GM21737 (cell line): ENCODE measurements around the gene CYP21A2.
"Not testable (repeated sequence)": the region's sequence is repeated elsewhere in the genome, so short reads cannot be mapped to it uniquely, and the experiment has no call there.

Source experiments
- ATAC-seq: cut with Tn5 transposase; IDR thresholded peaks from one replicate; pipeline ENCODE4 v1.9.1; 2021; ENCODE audit warnings: mild to moderate bottlenecking, moderate library complexity; ENCODE audit not compliant: unreplicated experiment

CYP21A2 gene

GRCh38 chr6:32050562-32050961, 12.3 kb downstream of the CYP21A2 start:
- no peak for ATAC-seq

GRCh38 chr6:32052626-32053025, 14.4 kb downstream of the CYP21A2 start:
- not testable (repeated sequence) for ATAC-seq

GRCh38 chr6:32053314-32053713, 15.1 kb downstream of the CYP21A2 start:
- not testable (repeated sequence) for ATAC-seq

GRCh38 chr6:32055756-32056155, 17.5 kb downstream of the CYP21A2 start:
- ATAC-seq = not testable (repeated sequence)

GRCh38 chr6:32056254-32056653, 18.0 kb downstream of the CYP21A2 start:
- ATAC-seq = no peak

- no peak for ATAC-seq
Observed at GRCh38 chr6:32057966-32058365, 19.8 kb downstream of the CYP21A2 start.

GRCh38 chr6:32058511-32058963, 20.3 kb downstream of the CYP21A2 start:
- ATAC-seq = no peak

- no peak for ATAC-seq
Observed at GRCh38 chr6:32060966-32061655, 22.9 kb downstream of the CYP21A2 start.

GRCh38 chr6:32064706-32065105, 26.5 kb downstream of the CYP21A2 start:
- ATAC-seq = no peak

- ATAC-seq = not testable (repeated sequence)
Observed at GRCh38 chr6:32067521-32067920, 29.3 kb downstream of the CYP21A2 start.

GRCh38 chr6:32068315-32068714, 30.1 kb downstream of the CYP21A2 start:
- ATAC-seq = not testable (repeated sequence)

GRCh38 chr6:32068867-32069266, 30.7 kb downstream of the CYP21A2 start:
- ATAC-seq = no peak

- no peak for ATAC-seq
Observed at GRCh38 chr6:32069460-32069859, 31.2 kb downstream of the CYP21A2 start.

GRCh38 chr6:32069878-32070515, 31.8 kb downstream of the CYP21A2 start:
- no peak for ATAC-seq

- no peak for ATAC-seq
Observed at GRCh38 chr6:32070814-32071543, 32.8 kb downstream of the CYP21A2 start.

- ATAC-seq = no peak
Observed at GRCh38 chr6:32073101-32073500, 34.9 kb downstream of the CYP21A2 start.

GRCh38 chr6:32073613-32074012, 35.4 kb downstream of the CYP21A2 start:
- ATAC-seq = no peak

- ATAC-seq = no peak
Observed at GRCh38 chr6:32074996-32075532, 36.8 kb downstream of the CYP21A2 start.

- no peak for ATAC-seq
Observed at GRCh38 chr6:32075781-32076180, 37.6 kb downstream of the CYP21A2 start.

GRCh38 chr6:32076321-32076809, 38.1 kb downstream of the CYP21A2 start:
- ATAC-seq = no peak

- ATAC-seq = no peak
Observed at GRCh38 chr6:32079566-32080290, 41.5 kb downstream of the CYP21A2 start.
